Measurements from ENCODE around the gene SPEG. TPM values are rescaled to one million over a fixed set of nuclear protein-coding genes. Genes with fewer than 3 reads are reported as not detected.

The SPEG gene
- total and polyA plus RNA-seq, 2 of the 8 experiments (the other 6 are each of a cell fraction or from before 2014, with no cell fraction given): 19.9 to 32.0 TPM

- H3K9me3 ChIP-seq (ENCODE audit: insufficient read depth in 2 of 2, low read depth in 1 of 2, low read length in 1 of 2): no peaks in the 10 kb centered on the region
- peaks cover 8% of the 10 kb centered on the region for H3K23me2 ChIP-seq (ENCODE audit: low read depth, low read length)
- no peak overlapping the region for H2AK5ac ChIP-seq (ENCODE audit: low read depth, low read length)
- no peak overlapping the region for H4K8ac ChIP-seq (ENCODE audit: extremely low read depth, insufficient read depth, low read length)
- no peak overlapping the region for H3K56ac ChIP-seq (replicated peaks; ENCODE audit: insufficient read length, low read depth, low read length)
- H4K5ac ChIP-seq (ENCODE audit: insufficient read length, low read depth, low read length): no peak overlapping the region
- ChIA-PET POLR2A (ENCODE audit: partially characterized antibody) (interaction anchor here (11.0 kb wide), 1 partner anchor 23 kb away, joined by 216 read pairs; the partner anchor contains the start of gene GMPPA), CTCF (ENCODE audit: partially characterized antibody) (interaction anchor here (1.0 to 113.1 kb wide), 6 partner anchors 7 to 190 kb away, joined by 3 to 7248 read pairs (median 196); partner anchors contain the start of genes DES, GMPPA and SPEG)
- peaks cover 4 to 43% (median 36%) of the 10 kb centered on the region in 4 experiments for H3K4me1 ChIP-seq (replicated peaks in 1 of 4; ENCODE audit: control insufficient read depth in 3 of 4, insufficient read depth in 4 of 4, low read length in 3 of 4)
- no peaks in the 10 kb centered on the region for H3K79me2 ChIP-seq (ENCODE audit: control insufficient read depth in 1 of 2, insufficient read depth in 2 of 2, low read length in 2 of 2)
- H3K9ac ChIP-seq (replicated peaks in 1 of 4; ENCODE audit: extremely low read depth in 1 of 4, low read depth in 3 of 4, low read length in 3 of 4): no peak overlapping the region
- H3K4me2 ChIP-seq (ENCODE audit: insufficient read depth in 1 of 2, low read depth in 2 of 2, low read length in 2 of 2): no peak overlapping the region
- no peak overlapping the region for H2BK120ac ChIP-seq (replicated peaks; ENCODE audit: low read depth, low read length)
- H3K18ac ChIP-seq (ENCODE audit: extremely low read depth, low read length): peak overlapping the region; percentile 19
- TF ChIP-seq TAF7 (optimal IDR thresholded peaks at IDR 0.05; ENCODE audit: borderline replicate concordance, low read depth, low read length) (no peak), CHD1 (IDR thresholded peaks at IDR 0.05; ENCODE audit: low read depth, low read length) (no peak), HDAC6 (IDR thresholded peaks at IDR 0.05; ENCODE audit: low read depth, low read length) (no peak), TAF1 (IDR thresholded peaks at IDR 0.05; ENCODE audit: low read depth, low read length) (no peak), POU5F1 (IDR thresholded peaks at IDR 0.05; ENCODE audit: low read depth, low read length) (no peak), SIRT6 (IDR thresholded peaks at IDR 0.05; ENCODE audit: low read length) (no peak), CREB1 (IDR thresholded peaks at IDR 0.05) (no peak), CEBPB (IDR thresholded peaks at IDR 0.05; ENCODE audit: low read depth, low read length) (no peak)
- peaks cover 2 to 53% (median 46%) of the 10 kb centered on the region in 4 experiments for H3K27me3 ChIP-seq (replicated peaks in 1 of 4; ENCODE audit: control insufficient read depth in 3 of 4, extremely low read depth in 1 of 4, insufficient read depth in 3 of 4, low read length in 3 of 4)
- no peak overlapping the region for H4K91ac ChIP-seq (replicated peaks; ENCODE audit: insufficient read length, low read length)
- 91% methylated on average over 18 of the region's 21 CpGs; no CpG with 5 or more reads in 1 of the 2 experiments for WGBS, 2 experiments (ENCODE audit: extremely low coverage in 1 of 2, insufficient coverage in 1 of 2, insufficient read length in 1 of 2, insufficient replicate concordance in 2 of 2, low coverage in 1 of 2, low lambda C conversion rate in 2 of 2, missing lambda C conversion rate in 1 of 2)
- H3K79me1 ChIP-seq (ENCODE audit: low read depth, low read length): no peaks in the 10 kb centered on the region
- H3K23ac ChIP-seq (ENCODE audit: insufficient read length): no peak overlapping the region
- H3K4ac ChIP-seq (replicated peaks; ENCODE audit: insufficient read length, low read depth, low read length): no peak overlapping the region
- DNase-seq (ENCODE audit: low read depth in 1 of 2, low spot score in 2 of 2) (no peak), FAIRE-seq (no peak)
- H3K27ac ChIP-seq (ENCODE audit: low read depth, low read length): no peak overlapping the region
- H3K14ac ChIP-seq (ENCODE audit: insufficient read length): no peak overlapping the region
- no peak overlapping the region for H2AFZ ChIP-seq (ENCODE audit: low read length)
- H2BK12ac ChIP-seq (ENCODE audit: low read depth, low read length): no peak overlapping the region
- H2BK20ac ChIP-seq (ENCODE audit: low read length): no peak overlapping the region
- H3K4me3 ChIP-seq (ENCODE audit: extremely low read depth in 1 of 4, insufficient read depth in 2 of 4, low read depth in 3 of 4, low read length in 4 of 4): no peak overlapping the region
- no peak overlapping the region for H2BK15ac ChIP-seq (ENCODE audit: low read length)
- H4K20me1 ChIP-seq (replicated peaks in 1 of 2; ENCODE audit: control insufficient read depth in 1 of 2, insufficient read depth in 2 of 2, low read length in 2 of 2): peaks cover 2 to 5% of the 10 kb centered on the region in 2 experiments
- no peak overlapping the region for H2BK5ac ChIP-seq (ENCODE audit: low read depth, low read length)
- H3K36me3 ChIP-seq (ENCODE audit: control insufficient read depth in 2 of 4, insufficient read depth in 4 of 4, low read length in 3 of 4): no peaks in the 10 kb centered on the region
Measured at GRCh38 chr2:219514836-219515235, 80.2 kb downstream of the SPEG start.
